IPS-NIHi7 (cell line): ENCODE measurements around the gene IGDCC3.

Source experiments
- DNase-seq: peaks from one replicate; pipeline ENCODE4 v3.0.0; 2012; ENCODE audit warnings: mixed read lengths; ENCODE audit errors: extremely low spot score

Gene IGDCC3

GRCh38 chr15:65377976-65378366, at the start of gene IGDCC3:
Gene IGDCC3 (minus strand): TSS chr15:65378002. CDS start chr15:65377788, 214 bp downstream.
- peak; percentile 87 for DNase-seq

- DNase-seq, result no peak
Measured at GRCh38 chr15:65426216-65426853, 48.5 kb upstream of the IGDCC3 start.

- no peak for DNase-seq
Measured at GRCh38 chr15:65424683-65425082, 46.9 kb upstream of the IGDCC3 start.

- no peak for DNase-seq
Measured at GRCh38 chr15:65423976-65424679, 46.3 kb upstream of the IGDCC3 start.

- DNase-seq, result no peak
Measured at GRCh38 chr15:65423150-65423975, 45.6 kb upstream of the IGDCC3 start.

- DNase-seq, result peak; percentile 87
Measured at GRCh38 chr15:65421360-65422215, 43.8 kb upstream of the IGDCC3 start.

- DNase-seq, result no peak
Measured at GRCh38 chr15:65420975-65421359, 43.2 kb upstream of the IGDCC3 start.

GRCh38 chr15:65418596-65418995, 40.8 kb upstream of the IGDCC3 start:
- DNase-seq, result no peak

- DNase-seq, result peak; percentile 63
Measured at GRCh38 chr15:65416845-65417416, 39.1 kb upstream of the IGDCC3 start.

GRCh38 chr15:65414841-65415621, 37.2 kb upstream of the IGDCC3 start:
- DNase-seq, result peak; percentile 84

GRCh38 chr15:65413760-65414144, 36.0 kb upstream of the IGDCC3 start:
- DNase-seq, result no peak

GRCh38 chr15:65413051-65413759, 35.4 kb upstream of the IGDCC3 start:
- no peak for DNase-seq

- DNase-seq, result no peak
Measured at GRCh38 chr15:65412556-65412955, 34.8 kb upstream of the IGDCC3 start.

- no peak for DNase-seq
Measured at GRCh38 chr15:65411465-65412071, 33.8 kb upstream of the IGDCC3 start.

- no peak for DNase-seq
Measured at GRCh38 chr15:65410972-65411371, 33.2 kb upstream of the IGDCC3 start.

GRCh38 chr15:65410036-65410435, 32.2 kb upstream of the IGDCC3 start:
- DNase-seq, result no peak

- DNase-seq, result no peak
Measured at GRCh38 chr15:65409036-65409631, 31.3 kb upstream of the IGDCC3 start.

- DNase-seq, result no peak
Measured at GRCh38 chr15:65408324-65409035, 30.7 kb upstream of the IGDCC3 start.
